Heart left ventricle (tissue), 13 donors: ENCODE measurements around the gene BARHL1.

Experiments used
- CTCF ChIP-seq, 12 donors: fragments of 200-600 bp; sonication (generic) in 4 of 12; IDR thresholded peaks; one replicate each; pipeline versions ENCODE4 v1.5.0 to v1.8.0; 2018 to 2022; ENCODE audit warnings: antibody characterized with exemption in 12 of 12, mild to moderate bottlenecking in 5 of 12
- POLR2A ChIP-seq, 2 donors: fragments of 450-650 bp; IDR thresholded peaks; one replicate each; pipeline ENCODE4 v1.6.1; 2017; ENCODE audit warnings: antibody characterized with exemption in 2 of 2, mild to moderate bottlenecking in 2 of 2, moderate library complexity in 2 of 2
- donor health status: ischemic (EF 13 %, LVEDD 7.1; RV severe dilation, severe dysfunction).
- donor health status: DM: no; HTN: yes; CAD: no.
- donor health status: DM: no; HTN: no; CAD: no.
- donor health status: ischemic (EF 25% LVEDD 6.9; RV normal size, moderate dysfunction).
- donor health status: ischemic (EF 25% LVEDD 5.7; RV mildly dilated, moderate dysfunction).
- donor health status: ischemic (EF 35%, LVEDD 5.7; RV mildly dilated, moderate dysfunction).
- donor health status: nonischemic (EF 11% LVEDD 7.7; RV severe dilation, severe dysfunction).
- donor health status: DM: yes; HTN: yes; CAD: no.
- donor health status: PGD.
- donor health status: ischemic (EF 29% LVEDD 5.4; RV normal size, mild dysfunction).
- donor health status: nonischemic (EF 23%, LVEDD 6.1; RV moderate dilation, normal function).

GRCh38 chr9:132578367-132578932 lies 4.0 kb upstream of the BARHL1 start:
- TF ChIP-seq CTCF (IDR thresholded peaks at IDR 0.05): no peak
- TF ChIP-seq POLR2A (IDR thresholded peaks at IDR 0.05): no peak
